Central memory CD4-positive, alpha-beta T cell (primary cell): Measurements from ENCODE around the gene BCKDHB.
"Not testable (repeated sequence)": the region's sequence is repeated elsewhere in the genome, so short reads cannot be mapped to it uniquely, and the experiment has no call there.

ENCODE experiments used
- DNase-seq: peaks from one replicate; pipeline ENCODE4 v3.0.0; 2022
- total RNA-seq, 3 experiments: gene quantifications; one replicate each; lab custom pipeline; 2026; lab: John Stamatoyannopoulos, UW

The BCKDHB gene
- 9.4 to 17.5 (median 14.3) reads per million in 3 experiments for total RNA-seq

DNA sequence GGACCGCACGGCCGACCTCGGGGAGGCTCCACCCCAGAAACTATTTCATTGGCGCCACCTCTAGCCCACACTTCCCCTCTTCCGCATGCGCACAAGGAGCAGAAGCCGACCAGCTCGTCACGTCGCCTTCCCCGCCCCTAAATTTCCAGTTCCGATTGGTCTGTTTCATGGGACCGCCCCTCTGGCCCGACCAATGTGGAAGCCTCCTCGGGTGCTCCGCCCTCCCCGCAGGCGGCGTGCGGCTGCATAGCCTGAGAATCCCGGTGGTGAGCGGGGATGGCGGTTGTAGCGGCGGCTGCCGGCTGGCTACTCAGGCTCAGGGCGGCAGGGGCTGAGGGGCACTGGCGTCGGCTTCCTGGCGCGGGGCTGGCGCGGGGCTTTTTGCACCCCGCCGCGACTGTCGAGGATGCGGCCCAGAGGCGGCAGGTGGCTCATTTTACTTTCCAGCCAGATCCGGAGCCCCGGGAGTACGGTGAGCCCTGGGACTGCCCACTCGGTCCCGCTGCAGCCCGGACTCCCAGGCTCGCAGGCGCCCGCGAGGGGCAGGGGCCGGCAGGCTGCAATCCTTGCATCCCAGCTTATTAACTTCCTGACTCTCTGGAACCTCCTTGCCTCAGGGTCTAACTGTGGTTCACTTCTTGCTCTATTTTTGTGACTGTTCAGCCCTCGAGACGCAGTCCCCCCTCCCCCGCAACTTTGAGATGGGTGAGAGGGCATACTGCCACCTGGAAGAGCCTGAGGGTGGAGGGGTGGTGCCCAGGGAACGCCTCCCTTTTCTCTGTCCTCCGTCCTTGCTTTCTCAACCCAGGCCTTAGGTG, at the start of gene BCKDHB:
TSS of gene BCKDHB (plus strand) at position 254 of the 818 bp plus-strand sequence. CDS start at position 277, 23 bp downstream.
- DNase-seq, result peak; percentile 98

DNA sequence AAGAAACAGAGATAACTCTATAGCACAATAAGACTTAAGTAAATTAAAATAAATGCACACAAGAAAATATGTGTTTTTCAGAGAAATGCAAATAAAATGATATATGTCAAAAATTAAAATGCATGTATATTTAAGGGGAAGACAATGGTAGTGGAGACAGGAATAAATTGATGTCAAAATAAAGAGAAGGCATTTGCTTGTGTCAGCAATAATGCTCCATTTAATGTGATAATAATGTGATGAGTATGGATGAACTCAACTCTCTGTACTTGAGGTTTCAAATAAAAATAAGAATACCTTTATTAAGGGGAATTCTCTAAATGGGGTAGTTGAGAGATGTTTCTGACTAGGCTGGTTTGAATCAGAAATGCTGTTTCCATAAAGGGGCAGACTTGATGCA, 45.7 kb upstream of the BCKDHB start:
- DNase-seq, result no peak

DNA sequence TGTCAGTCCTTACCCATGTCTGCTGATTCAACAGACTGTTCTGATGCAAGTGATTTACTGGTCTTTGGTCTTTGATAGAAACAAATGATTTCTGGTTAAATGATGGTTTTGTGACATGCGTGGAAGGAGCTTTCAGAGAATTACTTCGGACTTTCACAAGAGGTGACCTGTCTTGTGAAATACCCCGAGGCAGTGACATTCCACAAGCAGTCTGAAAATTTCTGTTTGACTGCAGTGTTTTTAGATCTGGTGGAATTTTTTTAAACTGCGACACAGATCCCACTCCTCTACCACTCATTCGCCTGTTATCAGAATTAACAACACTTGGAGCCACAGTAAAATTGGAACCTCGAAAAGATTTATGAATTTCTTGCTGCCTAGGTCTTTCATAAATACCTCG, 38.3 kb upstream of the BCKDHB start:
- not testable (repeated sequence) for DNase-seq

DNA sequence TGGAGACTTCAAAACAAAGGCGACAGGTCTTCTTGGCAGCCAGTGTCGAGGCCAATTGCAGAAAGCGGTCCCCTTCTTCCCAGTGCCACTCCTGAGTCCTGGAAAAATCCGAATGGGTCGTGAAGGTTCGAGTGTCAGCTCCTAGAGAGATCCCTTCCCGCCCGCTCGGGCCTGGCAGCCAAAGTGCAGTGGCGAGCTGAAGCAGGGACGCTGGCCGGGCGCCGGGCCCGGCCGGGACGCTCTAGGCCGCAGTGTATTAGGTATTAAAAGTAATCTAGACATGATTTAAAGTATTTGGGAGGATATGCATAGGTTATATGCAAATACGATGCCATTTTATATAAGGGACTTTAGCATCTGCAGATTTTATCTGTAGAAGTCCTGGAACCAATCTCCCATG, 36.0 kb upstream of the BCKDHB start:
- not testable (repeated sequence) for DNase-seq

DNA sequence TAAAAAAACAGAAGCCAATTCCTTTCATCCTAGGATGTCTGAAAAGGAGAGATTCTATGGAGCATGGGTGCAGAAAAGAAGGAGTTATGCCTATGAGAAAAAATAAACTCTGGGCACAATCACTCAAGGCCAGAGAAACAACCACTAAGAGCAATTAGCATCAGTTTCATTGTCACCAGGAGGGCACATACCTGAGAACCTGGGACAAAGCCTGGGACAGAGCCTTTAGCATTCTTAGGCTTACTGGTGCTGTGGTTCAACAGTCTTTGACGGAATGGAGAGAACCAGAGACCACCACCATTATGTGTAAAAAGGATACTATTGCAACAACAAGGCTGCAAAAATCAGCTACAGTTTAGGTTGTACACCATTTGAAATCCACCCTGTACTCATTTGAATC, 29.4 kb upstream of the BCKDHB start:
- DNase-seq, result no peak

DNA sequence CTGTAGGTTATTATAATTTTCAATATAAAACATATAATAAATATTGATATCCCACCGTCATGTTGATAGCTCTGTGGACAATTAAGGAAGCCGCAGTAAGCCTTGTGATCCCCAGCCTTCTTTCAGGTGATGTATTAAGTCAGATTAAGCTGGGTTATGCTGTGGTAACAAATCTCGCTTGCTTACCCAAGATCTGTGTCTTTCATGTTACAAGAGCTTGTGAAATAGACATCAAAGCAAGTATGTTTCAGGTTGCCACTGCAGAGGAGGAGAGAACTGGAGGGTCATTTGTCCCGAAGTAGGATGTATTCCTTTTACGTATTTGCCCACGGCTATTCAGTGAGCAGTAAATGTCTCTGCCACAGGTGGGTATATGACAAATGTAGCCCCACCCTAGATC, 17.8 kb upstream of the BCKDHB start:
- DNase-seq, result no peak

DNA sequence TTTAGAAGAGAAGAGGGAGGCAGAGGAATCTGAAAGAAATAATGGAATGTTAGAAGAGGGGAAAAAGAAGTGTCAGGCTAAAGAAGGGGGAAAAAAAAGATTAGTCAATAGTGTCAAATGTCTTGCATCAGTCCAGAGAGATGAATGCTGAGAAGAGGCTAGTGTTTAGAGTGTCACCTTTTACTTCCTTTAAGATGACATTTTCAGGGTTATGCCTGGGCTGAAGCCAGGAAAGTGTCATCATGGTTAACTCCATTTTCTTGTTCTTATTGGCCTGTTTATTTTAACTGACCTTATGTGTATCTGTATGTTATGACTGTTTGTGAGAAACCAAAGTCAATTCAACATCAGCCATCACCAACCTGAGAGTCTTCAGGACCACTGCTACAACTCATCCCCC, 15.0 kb upstream of the BCKDHB start:
- no peak for DNase-seq

DNA sequence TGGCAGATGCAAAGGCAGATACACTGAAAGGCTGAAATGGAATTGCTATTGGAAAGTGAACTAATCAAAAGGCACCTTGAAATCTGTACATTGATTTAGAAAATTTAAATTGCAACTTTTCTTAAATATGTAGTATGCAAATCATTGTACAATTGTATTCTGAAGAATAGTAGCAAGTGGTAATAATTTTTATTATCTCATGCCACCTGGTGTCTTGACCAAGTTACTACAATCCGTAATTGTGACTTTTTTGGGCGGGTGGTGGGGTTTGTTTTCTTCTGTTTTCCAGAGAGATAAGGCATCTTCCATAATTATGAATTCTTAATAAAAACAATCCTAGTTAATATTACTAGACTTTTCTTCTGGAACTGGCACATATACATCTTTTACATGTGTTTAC, 12.5 kb upstream of the BCKDHB start:
- peak; percentile 30 for DNase-seq

DNA sequence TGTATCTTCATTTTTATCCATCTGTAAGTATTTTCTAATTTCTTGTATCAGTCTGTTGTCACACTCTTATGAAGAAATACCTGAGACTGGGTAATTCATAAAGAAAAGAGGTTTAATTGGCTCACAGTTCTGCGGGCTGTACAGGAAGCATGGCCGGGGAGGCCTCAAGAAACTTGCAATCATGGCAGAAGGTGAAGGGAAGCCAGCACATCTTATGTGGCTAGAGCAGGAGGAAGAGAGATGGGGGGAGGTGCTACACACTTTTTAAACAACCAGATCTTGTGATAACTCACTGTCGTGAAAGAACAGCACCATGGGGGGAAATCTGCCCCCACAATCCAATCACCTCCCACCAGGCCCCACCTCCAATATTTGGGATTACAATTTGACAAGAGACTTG, 10.9 kb upstream of the BCKDHB start:
- no peak for DNase-seq

DNA sequence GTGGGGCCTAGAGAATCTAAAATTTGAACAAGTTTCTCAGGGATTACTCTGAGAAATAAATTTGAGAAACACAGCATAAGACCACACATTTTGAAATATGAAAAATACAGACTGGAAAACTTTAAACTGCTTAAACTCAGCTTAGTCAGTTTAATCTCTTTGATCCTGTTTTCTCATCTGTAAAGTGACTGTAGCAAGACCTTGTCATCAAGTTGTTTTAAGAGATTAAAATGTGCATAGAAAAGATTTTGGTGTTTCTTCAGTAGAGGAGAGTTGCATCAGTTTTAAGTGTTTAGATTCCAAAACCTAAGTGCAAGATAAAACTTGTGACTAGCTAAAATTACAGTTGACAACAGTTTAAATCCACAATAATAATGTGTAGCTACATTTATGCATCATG, 8.1 kb upstream of the BCKDHB start:
- DNase-seq, result no peak

DNA sequence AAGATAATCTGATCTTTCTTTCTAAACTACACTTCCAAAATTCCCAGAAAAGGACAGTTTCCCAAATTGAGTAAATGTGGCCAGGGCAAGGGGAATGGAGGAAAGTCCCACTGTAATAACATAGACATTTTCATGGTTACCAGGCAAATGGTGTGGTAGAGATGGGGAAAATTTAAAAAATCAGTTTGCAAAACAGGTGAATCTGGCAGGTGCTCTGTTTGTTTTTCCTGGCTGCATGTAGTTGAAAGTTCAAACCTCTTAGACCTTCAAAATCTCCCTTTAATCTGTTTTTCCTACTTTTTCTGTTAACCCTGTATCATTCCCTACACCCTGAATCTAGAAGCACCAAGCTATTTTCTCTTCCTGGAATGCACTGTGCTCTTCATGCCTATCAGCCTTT, 2.0 kb upstream of the BCKDHB start:
- no peak for DNase-seq

DNA sequence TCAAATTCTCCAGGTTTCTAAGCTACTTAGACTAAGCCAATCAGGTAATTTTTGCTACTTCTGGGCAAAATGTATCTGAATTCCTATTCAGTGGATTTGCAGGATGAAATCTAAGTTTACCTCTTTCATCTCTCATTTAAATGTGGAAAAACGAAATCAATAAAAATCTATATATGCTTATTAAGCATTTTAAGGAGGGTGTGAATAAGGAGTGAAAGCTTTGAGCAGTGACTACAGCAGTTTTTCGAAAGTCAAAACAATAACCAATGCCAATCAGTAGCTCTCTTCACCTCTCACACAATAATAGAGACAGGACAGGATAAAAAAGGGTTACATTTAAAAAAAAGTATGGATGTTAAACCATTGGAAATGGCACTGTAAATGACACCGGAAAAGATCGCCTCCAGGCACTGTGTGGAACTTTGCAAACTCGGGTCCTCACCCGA, 476 bp upstream of the BCKDHB start:
- no peak for DNase-seq

DNA sequence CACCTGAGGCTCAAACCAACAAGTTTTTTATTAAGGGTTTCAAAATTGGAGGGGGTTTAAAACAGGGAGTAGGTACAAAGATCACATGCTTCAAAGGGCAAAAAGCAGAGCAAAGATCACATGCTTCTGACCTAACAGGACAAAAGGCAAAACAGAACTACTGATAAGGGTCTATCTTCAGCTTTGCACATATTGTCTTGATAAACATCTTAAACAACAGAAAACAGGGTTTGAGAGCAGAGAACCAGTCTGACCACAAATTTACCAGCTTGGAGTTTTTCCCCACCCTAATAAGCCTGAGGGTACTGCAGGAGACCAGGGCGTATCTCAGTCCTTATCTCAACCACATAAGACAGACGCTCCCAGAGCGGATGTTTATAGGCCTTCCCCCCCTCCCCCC, 16.1 kb downstream of the BCKDHB start:
- not testable (repeated sequence) for DNase-seq

DNA sequence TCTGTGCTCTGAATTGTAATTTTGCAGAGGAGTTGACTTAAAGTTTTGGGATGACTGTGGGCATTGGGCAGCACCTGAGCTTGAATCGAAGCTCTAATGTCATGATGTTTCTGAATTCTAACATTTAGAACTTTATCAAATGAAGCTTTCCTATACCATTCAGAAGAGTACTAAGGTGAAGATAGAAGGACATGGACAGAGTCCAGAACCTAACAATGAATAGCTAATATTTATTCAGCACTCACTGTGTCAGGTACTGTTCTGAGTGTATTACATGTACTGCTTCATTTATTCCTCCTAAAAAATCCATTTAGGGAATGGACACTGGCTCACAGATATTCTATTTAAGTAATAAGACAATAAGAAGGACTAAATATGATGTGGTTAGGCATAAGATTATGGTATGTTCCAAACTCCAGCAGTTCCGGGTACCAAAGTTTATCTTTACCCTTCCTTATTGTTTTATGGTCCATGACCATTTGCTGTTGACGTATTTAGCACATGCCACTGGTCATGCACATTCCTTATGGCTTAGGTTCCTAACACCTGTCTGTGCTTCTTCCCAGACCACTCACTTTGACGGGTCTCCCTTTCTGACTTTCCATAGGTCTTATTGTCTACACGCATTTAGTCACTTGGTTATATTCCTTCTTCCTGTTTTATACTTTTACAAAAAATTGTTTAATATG, 20.3 kb downstream of the BCKDHB start:
- no peak for DNase-seq

DNA sequence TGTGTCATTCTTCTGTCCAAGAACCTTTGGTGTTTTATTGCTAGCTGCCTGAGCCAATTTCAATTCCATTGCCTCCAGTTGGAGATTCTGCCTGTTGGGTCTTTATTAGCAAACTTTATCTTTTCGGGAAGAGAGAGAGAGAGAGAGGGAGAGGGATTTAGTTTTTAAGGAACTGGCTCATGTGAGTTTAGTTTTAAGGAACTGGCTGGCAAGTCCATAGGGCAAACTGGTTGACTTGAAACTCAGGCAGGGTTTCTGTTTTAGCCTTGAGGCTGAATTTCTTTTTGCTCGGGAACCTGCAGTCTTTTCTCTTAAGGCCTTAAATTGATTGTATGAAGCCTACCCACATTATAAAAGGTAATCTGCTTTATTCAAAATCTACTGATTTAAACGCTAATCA, 23.0 kb downstream of the BCKDHB start:
- no peak for DNase-seq

DNA sequence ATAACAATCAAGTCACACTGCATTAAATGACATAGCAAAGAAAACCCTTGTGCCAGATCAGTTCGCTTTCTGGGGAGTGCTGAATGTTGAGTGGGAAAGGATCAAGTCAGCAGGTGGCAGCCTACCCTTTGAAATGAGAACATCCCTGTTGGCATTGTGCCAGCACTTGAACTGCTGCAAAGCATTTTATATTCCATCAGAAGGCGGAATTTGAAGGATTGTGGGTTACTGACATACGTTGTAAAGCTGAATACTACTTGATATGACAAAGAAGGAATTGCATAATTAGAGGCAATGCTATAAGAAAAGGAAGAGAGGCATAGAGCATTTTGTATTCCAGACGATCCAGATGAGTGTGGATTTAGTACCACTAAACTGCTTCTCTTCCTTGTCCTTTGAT, 26.5 kb downstream of the BCKDHB start:
- DNase-seq, result peak; percentile 1

DNA sequence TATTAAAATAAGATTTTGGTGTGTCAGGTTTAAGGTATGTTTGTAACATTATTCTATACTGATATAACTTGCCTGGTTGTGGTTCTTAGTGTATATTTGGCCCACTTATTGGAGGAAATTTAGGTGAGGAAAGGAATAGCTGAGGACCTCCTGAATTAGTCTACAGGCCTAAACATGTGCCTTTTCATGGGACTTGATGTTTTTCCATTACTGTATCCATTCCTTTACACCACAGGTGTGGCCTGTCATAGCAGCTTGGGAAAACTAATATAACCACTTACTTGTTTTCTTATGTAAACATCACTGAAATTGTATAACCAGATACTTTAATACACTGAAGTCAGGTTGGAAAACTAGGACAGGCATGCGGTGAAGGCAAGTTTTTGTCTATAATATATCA, 27.6 kb downstream of the BCKDHB start:
- DNase-seq, result no peak

DNA sequence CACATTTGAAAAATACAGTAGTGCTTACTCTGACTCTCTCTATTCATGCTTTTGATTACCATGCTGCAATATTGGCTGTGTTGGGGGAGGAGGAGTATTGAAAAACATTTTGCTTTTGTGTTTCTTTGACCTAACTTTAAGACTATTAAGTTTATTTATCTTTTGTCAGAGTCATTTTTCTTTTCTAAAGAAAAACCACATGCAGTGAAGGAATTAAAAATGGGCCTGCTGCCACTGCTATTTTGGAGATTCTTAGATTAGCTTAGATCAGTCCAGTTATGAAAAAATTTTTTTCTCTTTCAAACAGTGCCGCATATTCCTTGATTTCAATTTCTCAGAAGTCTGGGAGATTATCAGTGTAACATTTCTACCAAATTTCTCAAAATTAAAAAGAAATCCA, 36.1 kb downstream of the BCKDHB start:
- no peak for DNase-seq

DNA sequence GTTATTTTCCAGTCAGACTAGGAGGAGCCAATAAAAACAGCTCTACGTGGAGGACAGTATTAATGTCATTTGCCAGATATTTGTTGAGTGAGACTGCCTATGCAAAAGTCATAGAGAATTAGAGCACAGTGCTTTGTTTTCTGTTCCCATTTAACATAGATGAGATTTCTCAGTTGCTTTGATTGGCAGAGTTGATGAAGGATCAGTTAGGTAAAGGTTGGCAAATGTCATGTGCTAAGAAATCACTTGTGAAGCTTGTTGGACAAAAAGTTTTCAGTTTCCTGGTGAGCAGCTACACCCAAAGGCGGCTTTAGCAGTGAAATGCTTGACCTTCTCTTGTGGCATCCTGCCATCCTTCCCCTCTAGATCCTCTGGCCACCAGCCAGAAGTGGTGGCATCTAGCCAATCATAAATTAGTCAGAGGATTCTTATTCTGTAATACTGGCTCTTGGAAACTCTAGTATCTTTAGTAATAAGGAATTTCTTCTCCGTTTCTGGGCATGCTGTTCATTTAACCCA, 37.0 kb downstream of the BCKDHB start:
- DNase-seq, result no peak

DNA sequence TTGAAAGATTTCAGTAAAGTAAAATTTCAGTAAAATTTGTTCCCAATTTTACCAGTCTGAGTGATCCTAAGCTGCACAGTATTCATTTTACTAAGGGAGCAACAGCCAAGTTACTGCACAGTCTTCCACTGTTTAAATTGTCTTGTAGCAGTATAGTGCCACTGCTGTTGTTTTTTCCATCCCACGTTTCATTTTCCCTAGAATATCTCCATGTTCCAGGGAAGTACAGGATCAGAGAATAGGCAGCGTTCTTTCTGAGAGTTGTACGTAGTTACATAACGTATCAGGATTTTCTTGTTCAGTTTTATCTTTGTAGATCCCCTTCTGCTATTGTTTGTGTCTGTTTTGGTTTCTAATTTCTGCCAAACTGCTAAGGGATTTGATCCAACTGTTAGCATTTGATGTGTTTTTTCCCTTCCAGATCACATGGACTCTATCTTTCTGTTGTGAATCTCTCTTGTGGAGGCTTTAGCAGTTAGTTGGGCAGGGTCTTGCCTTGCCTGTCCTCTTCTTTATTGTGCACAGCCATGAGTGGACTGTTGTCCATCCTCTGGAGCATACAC, 38.4 kb downstream of the BCKDHB start:
- no peak for DNase-seq

DNA sequence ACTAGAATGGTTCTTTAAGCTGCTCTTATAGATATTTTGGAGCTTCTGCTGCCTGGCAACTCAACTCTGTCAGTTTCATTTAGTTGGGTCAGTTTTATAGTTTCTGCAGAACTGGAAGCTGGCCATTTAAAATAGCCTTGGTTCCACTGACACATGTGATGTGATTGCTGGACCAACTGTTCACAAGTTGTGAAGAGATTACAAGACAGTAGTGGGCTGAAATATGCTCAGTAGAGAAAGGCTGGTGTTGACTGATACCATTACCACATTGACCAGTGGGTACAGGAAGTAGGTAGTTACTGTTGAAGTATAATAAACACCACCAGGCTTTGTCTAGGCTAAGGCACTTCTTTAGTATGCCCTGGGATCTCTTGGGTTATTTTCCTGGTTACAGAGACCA, 39.0 kb downstream of the BCKDHB start:
- no peak for DNase-seq

DNA sequence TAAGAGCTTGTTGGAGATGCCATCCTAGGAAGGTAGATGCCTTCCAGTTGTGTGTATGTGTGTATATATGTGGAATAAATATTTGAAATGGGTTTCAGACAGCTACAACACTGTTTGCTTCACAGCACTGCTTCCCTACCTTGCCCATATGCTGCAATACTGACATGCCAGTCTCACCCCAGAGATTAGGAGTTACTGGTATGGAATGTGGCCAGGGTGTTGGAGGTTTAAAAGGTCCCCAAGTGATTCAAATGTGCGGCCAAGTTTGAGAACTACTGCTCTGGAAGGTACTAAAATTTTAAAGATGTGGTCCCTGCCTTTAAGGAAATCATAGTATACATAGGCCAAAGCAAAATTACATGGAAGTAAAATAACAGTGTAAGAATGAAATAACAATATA, 39.5 kb downstream of the BCKDHB start:
- DNase-seq, result no peak

DNA sequence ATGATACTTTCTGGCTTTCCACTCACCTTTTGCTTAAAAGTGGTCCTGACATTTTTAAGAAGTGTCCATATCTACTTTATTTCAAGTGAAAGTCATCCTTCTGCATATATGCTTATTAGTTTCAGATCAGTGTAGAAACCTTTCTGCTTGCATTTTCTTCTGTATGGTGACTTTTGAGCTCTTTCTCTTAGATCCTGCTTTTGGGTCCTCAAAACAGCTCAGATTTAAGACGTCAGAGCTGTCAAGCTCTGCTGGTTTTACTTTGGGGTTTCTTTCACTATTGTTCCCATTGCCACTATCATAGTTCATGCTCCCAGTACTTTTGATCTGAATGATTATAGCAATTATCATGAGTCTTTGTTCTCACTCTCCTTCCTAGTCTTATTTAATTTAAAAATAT, 41.7 kb downstream of the BCKDHB start:
- DNase-seq, result no peak

DNA sequence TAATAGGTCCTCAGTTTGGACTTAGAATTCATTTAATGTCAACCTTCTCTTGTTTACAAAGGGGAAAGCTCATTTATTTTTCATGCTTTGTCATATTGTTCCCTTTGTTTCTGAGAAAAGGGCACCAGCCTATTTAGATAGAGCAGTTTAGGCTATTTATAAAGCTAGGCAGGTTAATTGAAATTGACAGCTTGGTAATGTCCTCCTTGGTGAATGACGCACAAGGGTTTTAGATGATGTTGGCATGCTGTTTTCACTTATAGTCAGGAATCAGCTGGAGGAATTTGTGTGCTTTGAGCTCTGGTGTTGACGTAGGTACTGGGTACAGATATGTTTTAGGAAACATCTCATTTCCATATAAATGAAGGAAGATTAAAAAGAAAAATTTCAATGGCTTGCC, 45.2 kb downstream of the BCKDHB start:
- DNase-seq, result no peak
